GM21529 (cell line): ENCODE measurements around the gene EXOC6.

Experiments
- ATAC-seq: cut with Tn5 transposase; IDR thresholded peaks from one replicate; pipeline ENCODE4 v1.9.1; 2021; ENCODE audit not compliant: unreplicated experiment

Gene EXOC6

GRCh38 chr10:93074597-93075368, 226.5 kb downstream of the EXOC6 start:
- ATAC-seq = no peak

DNA sequence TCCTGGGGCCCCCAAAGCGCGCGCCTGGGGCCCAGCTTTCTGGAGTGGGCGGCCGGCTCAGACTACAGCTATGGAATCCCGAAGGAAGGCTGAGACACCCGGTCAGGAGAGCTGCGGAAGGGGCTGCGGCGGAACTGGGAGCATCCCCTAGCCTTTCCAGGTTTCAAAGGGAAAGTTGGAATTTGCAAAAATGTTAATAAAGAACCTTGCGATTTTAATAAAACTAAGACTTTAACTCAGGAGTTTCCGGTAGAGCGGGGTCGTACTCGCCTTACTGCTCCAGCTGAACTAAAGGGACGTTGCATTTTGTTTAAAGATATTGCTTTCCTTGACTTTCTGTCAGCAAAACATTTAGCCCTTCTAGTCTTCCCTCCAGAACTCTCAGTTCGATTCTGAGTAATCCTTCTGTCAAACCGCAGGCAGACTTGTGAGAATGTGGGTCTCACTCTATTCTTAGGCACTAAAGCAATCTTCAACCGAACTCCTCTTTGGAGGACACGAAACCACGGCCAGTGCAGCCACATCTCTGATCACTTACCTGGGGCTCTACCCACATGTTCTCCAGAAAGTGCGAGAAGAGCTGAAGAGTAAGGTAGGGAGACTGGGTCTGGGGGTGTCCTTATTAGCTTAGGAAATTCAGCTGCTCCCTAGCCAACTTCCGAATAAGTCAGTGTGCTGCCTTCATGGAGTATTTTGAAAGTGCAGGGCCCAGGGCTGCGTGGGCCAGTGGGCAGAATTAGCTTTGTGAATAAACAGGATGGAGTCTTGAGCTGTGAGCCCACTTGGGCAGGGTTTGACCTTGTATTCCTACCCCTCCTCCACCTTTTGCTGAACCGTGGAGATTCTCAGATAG, 227.3 kb downstream of the EXOC6 start:
- no peak for ATAC-seq

GRCh38 chr10:93076871-93077270, 228.6 kb downstream of the EXOC6 start:
- no peak for ATAC-seq

GRCh38 chr10:93077860-93078337, 229.6 kb downstream of the EXOC6 start:
- ATAC-seq = no peak

DNA sequence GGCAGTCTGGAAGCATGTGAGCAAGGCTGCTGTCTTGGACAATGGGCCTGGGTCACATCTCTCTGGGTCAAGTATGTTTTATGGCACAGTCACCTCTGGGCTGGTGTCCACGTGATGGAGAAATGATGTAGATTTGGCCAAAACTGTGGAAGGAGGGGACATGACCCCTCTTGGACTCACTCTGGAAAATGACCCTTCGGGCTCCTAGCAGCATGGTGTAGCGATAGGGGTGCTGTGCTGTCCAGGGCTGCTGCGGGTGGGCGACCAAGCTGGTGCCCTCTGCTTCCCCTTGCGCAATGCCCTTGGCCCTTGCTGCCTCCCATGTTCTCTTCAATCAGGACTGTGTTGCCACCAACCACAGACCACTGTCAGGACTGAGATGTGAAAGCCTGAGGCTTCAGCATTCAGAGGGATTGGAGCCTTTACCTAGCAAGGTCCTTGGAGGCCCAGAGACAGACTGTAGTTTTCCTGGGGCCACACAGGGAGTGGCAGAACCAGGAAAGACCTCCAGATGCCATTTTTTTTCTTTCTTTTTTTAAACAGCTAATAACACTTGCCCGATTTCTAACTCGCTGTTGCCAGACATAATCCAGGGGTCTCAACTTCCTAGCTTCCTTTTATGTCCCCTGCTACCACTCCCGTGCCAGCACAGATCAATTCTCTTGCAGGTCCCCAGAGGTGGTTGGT, 231.5 kb downstream of the EXOC6 start:
- ATAC-seq = no peak

DNA sequence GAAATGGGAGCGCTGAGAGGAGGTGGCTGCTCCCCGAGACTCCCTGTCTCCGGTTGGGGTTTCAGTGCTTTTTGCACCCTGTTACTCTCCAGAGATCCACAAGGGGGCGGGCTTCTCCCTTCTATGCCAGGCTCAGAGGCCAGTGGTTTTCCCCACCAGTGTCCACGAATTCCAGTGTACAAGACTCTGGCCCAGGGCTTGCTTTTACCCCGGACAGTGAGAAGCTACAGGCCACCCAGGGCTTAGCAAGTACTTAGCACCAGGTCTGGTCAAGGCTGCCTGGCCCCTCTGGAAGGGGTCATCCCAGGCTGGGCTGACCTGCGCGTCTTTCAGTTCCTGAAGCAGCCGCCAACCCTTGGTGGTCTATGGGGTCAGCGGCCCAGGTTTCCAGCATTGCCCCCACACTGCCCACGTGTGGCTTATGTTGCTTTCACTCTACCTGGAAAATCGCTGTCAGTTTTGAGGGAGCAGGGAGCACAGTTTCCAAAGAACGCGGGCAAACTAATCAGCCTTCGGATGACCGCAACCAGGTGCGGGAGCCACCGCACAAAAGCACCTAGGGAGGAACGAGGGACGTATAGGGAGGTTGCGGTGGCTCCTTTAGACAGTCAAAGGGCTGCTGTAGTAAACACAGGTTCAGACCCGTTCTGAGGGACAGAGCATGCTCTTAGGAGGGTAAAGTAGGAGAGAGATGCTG, 232.2 kb downstream of the EXOC6 start:
- no peak for ATAC-seq

DNA sequence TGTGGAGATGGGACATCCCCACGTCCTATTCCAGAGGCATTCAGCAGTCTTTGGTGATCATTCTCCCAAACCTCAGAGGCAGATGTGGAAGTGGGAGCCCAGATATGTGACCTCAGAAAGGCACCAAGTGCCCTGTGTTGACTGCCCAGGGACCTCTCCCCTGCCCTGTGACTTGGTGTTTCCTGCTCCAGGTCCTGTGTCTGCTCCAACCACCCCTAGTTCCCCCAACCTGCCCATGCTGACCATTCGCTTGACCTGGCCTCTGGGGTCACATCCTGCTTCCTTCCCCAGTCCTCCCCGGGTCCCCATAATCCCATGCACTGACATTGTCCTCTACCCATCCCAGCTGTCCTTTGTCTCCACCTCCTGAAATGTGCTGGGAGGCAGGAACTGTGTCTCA, 233.0 kb downstream of the EXOC6 start:
- no peak for ATAC-seq

- ATAC-seq = no peak
Measured at GRCh38 chr10:93081834-93082233, 233.5 kb downstream of the EXOC6 start.

GRCh38 chr10:93083743-93084539, 235.6 kb downstream of the EXOC6 start:
- no peak for ATAC-seq

- no peak for ATAC-seq
Measured at GRCh38 chr10:93085272-93085859, 237.0 kb downstream of the EXOC6 start.

DNA sequence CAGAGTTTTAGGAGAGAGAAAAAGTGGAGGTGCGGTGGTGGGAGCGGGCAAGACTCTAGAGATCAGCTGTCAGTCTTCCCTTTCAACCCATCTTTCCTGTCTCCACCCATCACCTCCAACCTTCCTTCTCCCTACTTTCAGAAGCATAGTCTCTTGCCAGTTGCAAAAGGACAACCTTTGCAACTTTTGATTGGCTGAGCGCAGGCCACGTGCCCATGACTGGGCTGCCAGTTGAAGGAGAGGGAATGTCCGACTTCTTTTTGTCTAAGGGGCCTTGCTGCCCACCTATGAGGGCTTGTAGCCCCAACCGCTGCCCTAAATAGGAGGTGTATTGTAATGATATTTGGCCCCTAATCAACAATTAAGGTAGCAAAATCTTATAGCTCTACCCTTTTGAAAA, 238.0 kb downstream of the EXOC6 start:
- no peak for ATAC-seq

GRCh38 chr10:93087846-93088245, 239.5 kb downstream of the EXOC6 start:
- ATAC-seq = no peak

DNA sequence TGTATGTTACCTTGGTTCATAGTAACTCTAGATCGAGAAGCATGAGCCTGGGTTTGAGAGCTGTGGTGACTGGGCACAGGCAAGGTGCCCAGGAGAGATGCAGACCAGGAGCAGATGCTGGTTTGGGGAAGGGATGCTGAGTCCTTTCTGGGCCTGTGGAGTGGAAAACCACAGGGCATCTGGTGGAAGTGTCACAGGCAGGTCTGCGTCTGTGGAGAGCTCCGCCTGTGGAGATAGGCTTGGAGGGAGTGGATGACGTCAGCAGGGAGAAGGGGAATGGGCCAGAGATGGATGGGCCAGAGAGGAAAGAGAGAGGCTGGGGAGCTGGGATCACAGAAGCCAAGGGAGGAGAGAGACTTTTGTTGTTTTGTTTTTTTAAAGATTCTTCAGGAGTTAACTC, 240.1 kb downstream of the EXOC6 start:
- ATAC-seq = no peak

GRCh38 chr10:93090619-93091018, 242.3 kb downstream of the EXOC6 start:
- no peak for ATAC-seq

- no peak for ATAC-seq
Measured at GRCh38 chr10:93091960-93092359, 243.6 kb downstream of the EXOC6 start.

DNA sequence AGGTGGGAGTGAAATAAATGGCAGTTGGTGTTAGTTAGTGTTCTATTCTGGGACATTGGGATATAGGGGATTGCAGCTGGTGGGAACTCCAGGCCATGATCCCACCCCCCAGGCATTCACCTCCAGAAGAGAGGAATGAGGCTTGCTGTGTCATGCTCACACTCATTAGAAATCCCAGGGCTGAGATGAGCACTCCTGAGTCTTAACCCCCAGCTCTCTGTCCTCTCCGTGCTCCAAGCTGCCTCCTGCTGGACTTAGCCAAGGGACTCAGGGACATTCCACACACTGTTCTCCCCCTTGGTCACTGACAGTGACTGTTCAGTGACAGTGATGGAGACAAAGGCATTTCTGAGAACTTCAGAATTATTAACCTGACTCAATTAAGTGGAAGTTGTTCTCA, 246.9 kb downstream of the EXOC6 start:
- ATAC-seq = no peak

DNA sequence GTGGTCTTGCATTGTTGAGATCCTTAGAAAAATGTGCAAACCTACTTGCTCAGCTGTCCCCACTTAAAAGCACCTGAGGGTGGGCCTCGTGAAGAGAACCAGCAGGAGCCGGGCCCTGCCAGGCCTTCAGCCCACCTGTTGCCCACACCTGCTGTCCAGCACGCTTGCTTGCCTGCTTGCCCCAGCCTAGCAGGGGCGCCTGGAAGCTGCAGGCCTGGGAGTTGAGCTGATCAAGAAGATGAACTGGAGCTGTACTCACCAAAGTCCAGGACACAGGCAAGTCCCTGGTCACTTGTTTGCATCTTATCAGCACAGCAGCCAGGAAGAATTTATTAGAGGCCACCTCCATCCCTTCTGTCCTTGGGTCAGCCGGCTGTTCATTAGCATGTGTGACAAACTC, 248.6 kb downstream of the EXOC6 start:
- ATAC-seq = no peak

DNA sequence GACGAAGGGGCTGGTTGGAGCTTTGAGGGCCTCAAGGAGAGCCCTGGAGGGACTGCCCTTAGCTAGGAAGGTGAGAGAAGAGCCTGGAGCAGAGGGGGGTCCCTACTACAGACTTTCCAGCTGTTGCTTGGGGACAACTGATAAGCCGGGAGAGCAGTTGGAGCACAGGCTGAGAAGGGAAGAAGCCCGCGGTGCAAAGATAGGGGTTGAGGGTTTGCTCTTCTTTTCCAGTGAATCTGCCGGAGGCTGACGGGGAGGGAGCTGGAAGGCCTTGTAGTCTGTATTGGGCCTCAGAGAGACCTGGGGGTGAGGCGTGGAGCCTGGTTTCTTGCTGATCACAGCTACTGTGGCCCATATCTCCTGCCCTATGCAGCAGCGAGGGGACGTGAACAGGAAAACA, 249.1 kb downstream of the EXOC6 start:
- ATAC-seq = no peak

GRCh38 chr10:93098816-93099215, 250.5 kb downstream of the EXOC6 start:
- ATAC-seq = no peak

DNA sequence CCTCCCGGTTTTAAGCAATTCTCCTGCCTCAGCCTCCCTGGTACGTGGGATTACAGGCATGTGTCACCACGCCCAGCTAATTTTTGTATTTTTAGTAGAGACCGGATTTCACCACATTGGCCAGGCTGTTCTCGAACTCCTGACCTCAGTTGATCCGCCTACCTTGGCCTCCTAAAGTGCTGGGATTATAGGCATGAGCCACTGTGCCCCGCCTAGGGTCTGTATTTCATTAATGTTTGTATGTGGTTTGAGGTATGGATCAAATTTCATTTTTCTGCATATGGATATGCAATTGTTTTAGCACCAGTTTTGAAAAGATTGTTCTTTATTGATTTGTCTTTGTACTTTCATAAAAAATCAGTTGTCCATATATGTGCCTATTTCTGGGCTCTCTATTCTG, 251.3 kb downstream of the EXOC6 start:
- no peak for ATAC-seq
